Suprapubic skin (tissue), 4 donors: ENCODE data around the gene SIT1.

Source experiments
- CTCF ChIP-seq, 2 donors: fragments of 200-600 bp in 1 of 2; fragments of 450-650 bp in 1 of 2; sonication (generic) in 1 of 2; IDR thresholded peaks; one replicate each; pipeline ENCODE4 v1.5.1; 2016 to 2019; ENCODE audit warnings: antibody characterized with exemption in 2 of 2, mild to moderate bottlenecking in 1 of 2, moderate library complexity in 1 of 2
- POLR2A ChIP-seq, 2 donors: fragments of 450-650 bp; IDR thresholded peaks; one replicate each; pipeline ENCODE4 v1.6.1; 2017; ENCODE audit warnings: antibody characterized with exemption in 2 of 2, mild to moderate bottlenecking in 2 of 2, moderate library complexity in 2 of 2
- POLR2AphosphoS5 ChIP-seq, 3 donors: sonication (generic); formaldehyde crosslinking; IDR thresholded peaks; one replicate each; pipeline ENCODE4 v1.6.1; 2017; ENCODE audit warnings: antibody characterized with exemption in 3 of 3

GRCh38 chr9:35674025-35674361 lies 23.3 kb upstream of the SIT1 start:
- no peak for TF ChIP-seq CTCF (IDR thresholded peaks at IDR 0.05)
- no peak for TF ChIP-seq POLR2AphosphoS5 (IDR thresholded peaks at IDR 0.05)
- no peak for TF ChIP-seq POLR2A (IDR thresholded peaks at IDR 0.05)
